ENCODE data around the gene ITGA1.

- TF ChIP-seq CTCF (IDR thresholded peaks at IDR 0.05; ENCODE audit: low read depth, low read length, missing input control) (no peak), JUND (IDR thresholded peaks at IDR 0.05) (no peak), NR2F2 (IDR thresholded peaks at IDR 0.05) (no peak), REST (IDR thresholded peaks at IDR 0.05) (no peak), MAX (IDR thresholded peaks at IDR 0.05) (no peak), RAD21 (IDR thresholded peaks at IDR 0.05) (no peak), GABPA (IDR thresholded peaks at IDR 0.05 in 1 of 2, conservative IDR thresholded peaks at IDR 0.05 in 1 of 2) (no peak), SP1 (IDR thresholded peaks at IDR 0.05) (no peak), FOXA1 (IDR thresholded peaks at IDR 0.05) (no peak), TAF1 (conservative IDR thresholded peaks at IDR 0.05) (no peak), HNF4G (IDR thresholded peaks at IDR 0.05) (no peak), YY1 (IDR thresholded peaks at IDR 0.05) (no peak), EGR1 (IDR thresholded peaks at IDR 0.05; ENCODE audit: low read depth in 2 of 2) (no peak)
Observed at GRCh38 chr5:52767766-52768480, 19.8 kb upstream of the ITGA1 start.

Measured in liver (tissue), 3 donors.